ENCODE measurements around the gene PUS3.

PUS3 gene

DNA sequence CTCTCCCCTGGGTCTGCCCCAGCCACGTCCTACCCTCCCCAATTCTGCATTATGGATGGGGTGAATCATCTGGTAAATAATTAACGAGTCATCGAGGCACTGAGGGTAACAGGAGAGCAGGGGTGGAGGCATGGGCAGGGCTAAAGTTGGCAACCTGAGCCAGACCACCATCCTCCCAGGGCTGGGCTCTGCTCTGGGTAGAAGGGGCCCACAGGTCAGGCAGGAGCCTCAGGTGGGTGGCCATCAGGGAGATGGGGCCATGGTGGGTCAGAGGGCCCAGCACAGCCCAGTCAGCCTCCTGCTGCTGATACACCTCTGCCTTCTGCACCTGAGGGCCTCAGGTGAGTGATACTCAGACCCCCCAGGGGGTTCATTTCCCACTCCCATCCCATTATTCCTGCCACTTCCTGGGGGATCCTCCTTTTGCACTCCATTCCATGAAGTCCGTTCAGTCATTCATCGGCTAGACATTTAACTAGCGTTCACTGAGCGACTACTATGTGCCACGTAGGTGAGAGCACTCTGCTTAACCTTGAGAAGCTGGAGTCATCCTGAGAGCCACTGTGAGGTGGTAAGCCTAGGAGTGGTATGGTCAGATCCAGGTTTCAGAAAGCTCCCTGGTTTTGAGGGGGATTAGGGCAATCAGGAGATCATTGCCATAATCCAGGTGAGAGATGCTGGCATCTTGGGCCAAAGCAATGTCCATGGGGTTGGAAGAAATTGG, 43.0 kb upstream of the PUS3 start, which contains the start of gene VSIG10L2:
Gene VSIG10L2, plus strand, starts transcription at position 248 of the 724 bp plus-strand sequence. Its CDS starts 12 bp downstream, at position 260.
- peaks cover 9% of the 10 kb centered on the region for H3K4me1 ChIP-seq (ENCODE audit: control insufficient read depth, insufficient read depth, low read length)
- H3K4me3 ChIP-seq (ENCODE audit: low read depth, low read length) = no peak within 1 kb of the TSS
- H3K9me3 ChIP-seq (ENCODE audit: control insufficient read depth, insufficient read depth, low read length) = no peaks in the 10 kb centered on the region
- no peaks in the 10 kb centered on the region for H3K36me3 ChIP-seq (ENCODE audit: control insufficient read depth, insufficient read depth, low read length)
- H3K27me3 ChIP-seq (ENCODE audit: control insufficient read depth, insufficient read depth, low read length) = no peaks in the 10 kb centered on the region
- no peak within 1 kb of the TSS for H3K9ac ChIP-seq (ENCODE audit: low read depth, low read length)

GRCh38 chr11:125945011-125945796, 42.2 kb upstream of the PUS3 start:
- Histone ChIP-seq H3K36me3 (ENCODE audit: control insufficient read depth, insufficient read depth, low read length) (no peaks in the 10 kb centered on the region), H3K9me3 (ENCODE audit: control insufficient read depth, insufficient read depth, low read length) (no peaks in the 10 kb centered on the region), H3K4me3 (ENCODE audit: low read depth, low read length) (no peak overlapping the region), H3K4me1 (ENCODE audit: control insufficient read depth, insufficient read depth, low read length) (peaks cover 9% of the 10 kb centered on the region), H3K27me3 (ENCODE audit: control insufficient read depth, insufficient read depth, low read length) (no peaks in the 10 kb centered on the region), H3K9ac (ENCODE audit: low read depth, low read length) (no peak overlapping the region)

GRCh38 chr11:125944350-125945010, 41.5 kb upstream of the PUS3 start:
- H3K9me3 ChIP-seq (ENCODE audit: control insufficient read depth, insufficient read depth, low read length) = no peaks in the 10 kb centered on the region
- no peak overlapping the region for H3K9ac ChIP-seq (ENCODE audit: low read depth, low read length)
- H3K27me3 ChIP-seq (ENCODE audit: control insufficient read depth, insufficient read depth, low read length) = no peaks in the 10 kb centered on the region
- H3K4me3 ChIP-seq (ENCODE audit: low read depth, low read length) = no peak overlapping the region
- no peaks in the 10 kb centered on the region for H3K36me3 ChIP-seq (ENCODE audit: control insufficient read depth, insufficient read depth, low read length)
- peaks cover 9% of the 10 kb centered on the region for H3K4me1 ChIP-seq (ENCODE audit: control insufficient read depth, insufficient read depth, low read length)

- Histone ChIP-seq H3K9ac (ENCODE audit: low read depth, low read length) (no peak overlapping the region), H3K36me3 (ENCODE audit: control insufficient read depth, insufficient read depth, low read length) (no peaks in the 10 kb centered on the region), H3K9me3 (ENCODE audit: control insufficient read depth, insufficient read depth, low read length) (no peaks in the 10 kb centered on the region), H3K27me3 (ENCODE audit: control insufficient read depth, insufficient read depth, low read length) (no peaks in the 10 kb centered on the region), H3K4me3 (ENCODE audit: low read depth, low read length) (no peak overlapping the region), H3K4me1 (ENCODE audit: control insufficient read depth, insufficient read depth, low read length) (peaks cover 9% of the 10 kb centered on the region)
These were observed 40.8 kb upstream of the PUS3 start for GRCh38 chr11:125943661-125944349.

GRCh38 chr11:125942771-125943428, 39.9 kb upstream of the PUS3 start:
- H3K36me3 ChIP-seq (ENCODE audit: control insufficient read depth, insufficient read depth, low read length) = no peaks in the 10 kb centered on the region
- H3K4me3 ChIP-seq (ENCODE audit: low read depth, low read length) = no peak overlapping the region
- H3K27me3 ChIP-seq (ENCODE audit: control insufficient read depth, insufficient read depth, low read length) = no peaks in the 10 kb centered on the region
- H3K9ac ChIP-seq (ENCODE audit: low read depth, low read length) = no peak overlapping the region
- H3K4me1 ChIP-seq (ENCODE audit: control insufficient read depth, insufficient read depth, low read length) = peaks cover 9% of the 10 kb centered on the region
- no peaks in the 10 kb centered on the region for H3K9me3 ChIP-seq (ENCODE audit: control insufficient read depth, insufficient read depth, low read length)

GRCh38 chr11:125941619-125942611, 38.9 kb upstream of the PUS3 start:
- no peaks in the 10 kb centered on the region for H3K27me3 ChIP-seq (ENCODE audit: control insufficient read depth, insufficient read depth, low read length)
- H3K9me3 ChIP-seq (ENCODE audit: control insufficient read depth, insufficient read depth, low read length) = no peaks in the 10 kb centered on the region
- H3K9ac ChIP-seq (ENCODE audit: low read depth, low read length) = no peak overlapping the region
- H3K4me1 ChIP-seq (ENCODE audit: control insufficient read depth, insufficient read depth, low read length) = peaks cover 9% of the 10 kb centered on the region
- H3K4me3 ChIP-seq (ENCODE audit: low read depth, low read length) = no peak overlapping the region
- no peaks in the 10 kb centered on the region for H3K36me3 ChIP-seq (ENCODE audit: control insufficient read depth, insufficient read depth, low read length)

DNA sequence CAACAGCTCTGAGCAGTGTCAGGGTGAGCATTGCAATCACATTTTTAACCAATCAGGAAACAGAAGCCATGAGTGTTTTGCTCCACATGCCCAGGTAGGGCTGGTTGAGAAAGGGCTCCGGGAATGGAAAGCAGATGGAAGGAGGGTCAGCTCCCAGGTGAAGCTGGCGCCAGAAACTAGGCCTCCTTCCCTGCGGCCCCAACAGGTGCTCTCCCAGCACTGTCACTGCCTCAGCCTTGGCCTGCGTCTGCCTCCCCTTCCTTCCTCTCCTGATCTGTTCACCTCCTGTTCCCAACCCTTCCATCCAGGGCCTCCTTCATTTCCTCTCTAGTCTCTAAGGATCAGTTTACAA, 38.2 kb upstream of the PUS3 start:
- no peak overlapping the region for H3K9ac ChIP-seq (ENCODE audit: low read depth, low read length)
- H3K4me1 ChIP-seq (ENCODE audit: control insufficient read depth, insufficient read depth, low read length) = peaks cover 9% of the 10 kb centered on the region
- no peaks in the 10 kb centered on the region for H3K9me3 ChIP-seq (ENCODE audit: control insufficient read depth, insufficient read depth, low read length)
- no peaks in the 10 kb centered on the region for H3K36me3 ChIP-seq (ENCODE audit: control insufficient read depth, insufficient read depth, low read length)
- H3K27me3 ChIP-seq (ENCODE audit: control insufficient read depth, insufficient read depth, low read length) = no peaks in the 10 kb centered on the region
- H3K4me3 ChIP-seq (ENCODE audit: low read depth, low read length) = no peak overlapping the region

GRCh38 chr11:125940145-125940544, 37.1 kb upstream of the PUS3 start:
- Histone ChIP-seq H3K9me3 (ENCODE audit: control insufficient read depth, insufficient read depth, low read length) (no peaks in the 10 kb centered on the region), H3K36me3 (ENCODE audit: control insufficient read depth, insufficient read depth, low read length) (no peaks in the 10 kb centered on the region), H3K4me3 (ENCODE audit: low read depth, low read length) (no peak overlapping the region), H3K4me1 (ENCODE audit: control insufficient read depth, insufficient read depth, low read length) (peaks cover 9% of the 10 kb centered on the region), H3K9ac (ENCODE audit: low read depth, low read length) (no peak overlapping the region), H3K27me3 (ENCODE audit: control insufficient read depth, insufficient read depth, low read length) (no peaks in the 10 kb centered on the region)

- Histone ChIP-seq H3K36me3 (ENCODE audit: control insufficient read depth, insufficient read depth, low read length) (no peaks in the 10 kb centered on the region), H3K4me1 (ENCODE audit: control insufficient read depth, insufficient read depth, low read length) (peaks cover 9% of the 10 kb centered on the region), H3K27me3 (ENCODE audit: control insufficient read depth, insufficient read depth, low read length) (no peaks in the 10 kb centered on the region), H3K9ac (ENCODE audit: low read depth, low read length) (no peak overlapping the region), H3K9me3 (ENCODE audit: control insufficient read depth, insufficient read depth, low read length) (no peaks in the 10 kb centered on the region), H3K4me3 (ENCODE audit: low read depth, low read length) (no peak overlapping the region)
These were observed 36.1 kb upstream of the PUS3 start for GRCh38 chr11:125939081-125939521.

DNA sequence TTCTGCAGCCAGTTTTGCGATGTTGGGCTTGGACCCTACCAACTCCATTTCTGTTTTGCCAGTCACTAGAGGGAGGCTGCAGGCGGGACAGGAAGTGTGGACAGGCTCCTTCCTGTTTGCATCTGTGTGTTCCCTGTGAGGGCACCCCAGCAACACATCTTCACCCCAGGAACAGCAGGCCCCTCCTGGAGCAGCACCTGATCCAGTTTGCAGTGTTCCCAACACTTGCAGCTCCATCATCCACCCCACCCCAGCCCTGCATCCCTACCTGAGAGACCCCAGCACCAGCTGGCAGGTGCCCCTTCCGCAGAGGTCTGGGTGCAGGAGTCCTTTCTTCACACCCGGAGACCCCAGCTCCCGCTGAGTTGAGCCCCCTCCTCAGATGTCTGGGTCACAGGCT, 35.4 kb upstream of the PUS3 start:
- no peak overlapping the region for H3K9ac ChIP-seq (ENCODE audit: low read depth, low read length)
- H3K27me3 ChIP-seq (ENCODE audit: control insufficient read depth, insufficient read depth, low read length) = no peaks in the 10 kb centered on the region
- H3K9me3 ChIP-seq (ENCODE audit: control insufficient read depth, insufficient read depth, low read length) = no peaks in the 10 kb centered on the region
- H3K36me3 ChIP-seq (ENCODE audit: control insufficient read depth, insufficient read depth, low read length) = no peaks in the 10 kb centered on the region
- H3K4me3 ChIP-seq (ENCODE audit: low read depth, low read length) = no peak overlapping the region
- peaks cover 12% of the 10 kb centered on the region for H3K4me1 ChIP-seq (ENCODE audit: control insufficient read depth, insufficient read depth, low read length)
